GM19240 (cell line): ENCODE results near the gene TOMM5.

Source experiments
- DNase-seq: peaks from one replicate; pipeline ENCODE4 v3.0.0; 2011; ENCODE audit warnings: low spot score; ENCODE audit not compliant: insufficient read length

TOMM5 gene

DNA sequence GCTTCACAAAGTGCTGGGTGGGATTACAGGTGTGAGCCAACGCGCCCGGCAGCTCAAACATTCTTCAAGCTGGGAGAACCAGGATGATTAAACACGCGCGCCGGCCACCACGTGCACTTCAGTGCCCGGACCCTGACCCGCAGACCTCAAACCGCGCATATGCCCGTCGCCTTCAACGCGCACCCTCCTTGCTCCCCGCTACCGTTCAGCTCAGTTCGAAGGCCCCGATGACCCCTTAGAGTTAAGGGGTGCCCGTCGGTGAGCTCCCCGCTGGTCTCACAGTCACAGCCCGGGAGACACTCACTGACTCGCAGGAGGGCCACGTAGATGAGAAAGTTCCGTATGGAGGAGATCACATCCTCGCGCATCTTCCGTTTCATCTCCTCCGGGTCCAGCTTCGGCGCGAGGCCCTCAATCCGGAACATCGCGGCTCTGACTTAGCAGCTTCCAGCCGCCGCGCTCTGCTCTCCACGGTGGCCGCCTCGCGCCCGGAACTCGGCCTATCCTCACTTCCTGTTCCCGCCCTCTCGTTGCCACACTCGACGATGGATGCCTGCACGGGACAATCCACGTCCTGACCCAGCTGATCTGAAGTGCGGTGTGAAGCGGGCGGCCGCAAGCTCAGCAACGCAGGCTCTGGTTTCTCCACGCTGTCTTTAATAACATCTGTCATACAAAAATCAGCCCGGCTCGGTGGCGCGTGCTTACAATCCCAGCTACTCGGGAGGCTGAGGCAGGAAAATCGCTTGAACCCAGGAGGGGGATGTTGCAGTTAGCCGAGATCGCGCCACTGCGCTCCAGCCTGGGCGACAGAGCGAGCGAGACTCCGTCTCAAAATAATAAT is at the start of gene TOMM5:
Gene TOMM5 (minus strand): TSS at position 490 of the 844 bp plus-strand sequence. CDS start 65 bp downstream, at position 425.
- DNase-seq = peak; percentile 76

DNA sequence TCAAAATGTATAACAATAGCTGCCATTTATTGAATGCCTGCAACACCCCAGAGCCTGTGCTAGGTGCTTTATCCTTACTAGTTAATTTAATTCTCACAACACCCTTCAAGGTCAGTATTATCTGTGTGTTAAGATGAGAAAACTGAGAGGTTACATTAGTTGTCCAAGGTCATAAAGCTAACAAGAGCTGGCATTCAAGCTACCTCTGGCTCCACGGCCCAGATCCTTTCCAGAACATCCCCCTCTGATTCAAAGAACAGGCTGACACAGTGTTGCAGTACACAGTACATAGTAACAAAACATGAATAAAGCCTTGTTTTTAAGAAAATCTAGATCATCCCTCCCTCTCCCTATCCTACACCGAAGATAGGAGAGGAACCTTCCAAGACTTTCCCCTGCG is 48.9 kb upstream of the TOMM5 start:
- no peak for DNase-seq

DNA sequence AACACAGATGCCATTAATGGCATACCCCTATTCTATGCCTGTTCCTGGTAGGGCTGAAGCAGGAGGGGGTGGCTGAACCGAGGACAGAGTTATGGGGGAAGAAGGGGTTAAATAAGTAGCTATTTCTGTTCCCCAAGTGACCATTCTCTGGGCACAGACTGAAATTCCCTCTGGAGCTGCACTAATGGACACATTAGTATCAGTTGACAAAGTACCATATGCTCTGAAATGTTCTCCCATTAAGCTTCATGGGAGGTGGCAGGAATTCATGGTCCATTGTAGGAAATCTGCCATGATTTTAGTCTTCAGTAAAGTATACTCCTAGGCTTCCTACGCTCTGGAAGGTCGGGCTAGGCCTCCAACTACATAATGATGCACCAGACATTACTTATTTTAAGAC is 47.8 kb upstream of the TOMM5 start:
- DNase-seq = no peak

DNA sequence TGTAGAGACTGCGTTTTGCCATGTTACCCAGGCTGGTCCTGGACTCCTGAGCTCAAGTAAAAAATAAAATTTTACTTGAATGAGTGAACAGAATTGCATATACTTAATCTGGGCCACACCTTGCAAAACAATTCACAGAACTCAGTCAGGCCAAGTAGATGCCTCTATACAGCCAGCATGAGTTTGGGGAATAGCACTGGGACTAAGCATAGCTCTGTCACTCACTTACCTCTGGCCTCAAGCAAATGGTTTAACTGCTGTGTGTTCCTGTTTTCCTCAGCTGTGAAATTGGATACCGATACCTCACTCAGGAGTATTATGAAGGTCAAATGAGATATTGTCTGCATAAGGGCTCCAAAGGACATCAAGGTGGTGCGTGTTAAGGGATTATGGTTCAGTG is 47.4 kb upstream of the TOMM5 start:
- DNase-seq = no peak

DNA sequence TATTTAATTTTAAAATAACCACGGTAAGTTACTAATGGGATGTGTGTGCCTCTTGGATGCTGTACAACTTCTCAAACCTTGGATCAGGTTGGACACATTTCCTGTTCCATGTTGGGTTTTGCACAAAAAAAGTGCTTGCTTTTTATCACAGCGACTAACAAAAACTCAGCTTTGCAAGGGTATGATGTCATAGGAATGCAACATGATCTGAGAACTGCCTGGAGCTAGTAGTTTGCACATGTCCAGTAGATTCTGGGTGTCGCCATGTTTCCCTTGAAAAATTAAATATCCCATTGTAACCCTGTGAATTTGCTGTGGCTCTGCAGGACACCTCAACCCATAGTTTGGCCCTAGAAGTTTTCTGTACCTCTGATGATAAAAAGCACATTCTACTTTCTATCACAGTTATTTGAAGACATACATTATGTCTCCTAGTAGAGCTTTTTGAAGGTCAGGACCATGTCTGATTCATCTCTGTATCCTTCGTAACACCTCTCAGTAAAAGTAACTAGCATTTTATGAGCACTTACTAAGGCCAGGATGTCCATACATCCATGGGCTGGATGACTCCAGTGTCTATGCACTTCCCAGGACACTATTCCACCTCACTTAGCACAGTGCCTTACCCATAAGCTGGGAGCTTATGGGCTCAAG is 46.8 kb upstream of the TOMM5 start:
- no peak for DNase-seq

DNA sequence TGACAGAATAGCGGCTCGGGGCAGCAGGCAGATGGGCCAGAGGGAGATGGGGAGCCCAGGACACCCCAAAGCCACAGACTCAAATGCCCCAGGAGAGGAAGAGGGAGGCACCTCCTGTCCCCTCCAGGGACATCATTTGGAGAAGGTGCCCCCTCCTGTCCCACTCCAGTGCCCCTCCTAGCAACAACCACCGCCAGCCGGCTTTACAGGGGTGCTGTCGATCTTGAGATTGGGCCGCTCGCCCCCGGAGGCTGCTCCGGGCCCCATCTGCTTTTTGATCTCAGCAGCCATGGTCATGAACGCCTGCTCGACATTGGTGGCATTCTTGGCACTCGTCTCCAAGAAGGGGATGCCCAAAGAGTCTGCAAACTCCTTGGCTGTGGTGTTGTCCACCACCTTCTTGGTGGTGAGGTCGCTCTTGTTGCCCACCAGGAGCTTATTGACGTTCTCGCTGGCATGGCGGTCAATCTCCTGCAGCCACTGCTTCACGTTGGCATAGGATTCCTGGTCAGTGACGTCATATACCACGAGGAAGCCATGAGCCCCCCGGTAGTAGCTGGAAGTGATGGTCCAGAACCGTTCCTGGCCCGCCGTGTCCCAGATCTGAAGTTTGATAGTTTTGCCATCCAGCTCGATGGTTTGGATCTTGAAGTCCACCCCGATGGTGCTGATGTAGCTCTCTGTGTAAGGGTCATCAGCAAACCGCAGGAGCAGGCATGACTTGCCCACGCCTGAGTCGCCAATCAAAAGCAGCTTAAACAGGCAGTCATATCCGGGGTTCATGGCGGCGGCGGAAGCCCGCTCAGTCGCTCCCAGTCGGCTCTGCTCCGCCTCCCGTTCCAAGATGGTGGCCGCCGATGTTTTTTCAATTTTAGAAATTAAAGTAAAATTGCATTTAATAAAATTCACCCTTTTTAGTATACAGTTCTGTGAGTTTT is 44.4 kb upstream of the TOMM5 start:
- no peak for DNase-seq

DNA sequence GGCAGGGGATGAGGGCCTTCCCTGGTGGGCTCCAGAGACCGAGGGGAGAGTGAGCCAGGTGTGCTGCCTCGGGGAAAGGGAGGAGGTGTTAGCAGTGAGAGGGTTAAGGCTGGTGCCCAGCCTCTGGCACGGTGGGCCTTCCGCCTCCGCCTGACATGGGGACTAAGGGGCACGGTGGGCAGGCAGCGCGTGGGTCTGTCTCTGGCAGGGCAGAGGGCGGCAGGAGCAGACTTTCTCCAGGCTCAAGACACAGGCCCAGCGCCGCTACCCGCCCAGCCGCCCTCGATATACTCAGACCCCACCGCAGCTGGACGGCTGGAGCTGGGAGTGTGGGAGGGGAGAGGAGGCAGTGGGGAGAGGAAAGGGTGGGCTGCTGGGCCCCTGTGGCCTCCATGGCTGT is 43.4 kb upstream of the TOMM5 start:
- DNase-seq = no peak

DNA sequence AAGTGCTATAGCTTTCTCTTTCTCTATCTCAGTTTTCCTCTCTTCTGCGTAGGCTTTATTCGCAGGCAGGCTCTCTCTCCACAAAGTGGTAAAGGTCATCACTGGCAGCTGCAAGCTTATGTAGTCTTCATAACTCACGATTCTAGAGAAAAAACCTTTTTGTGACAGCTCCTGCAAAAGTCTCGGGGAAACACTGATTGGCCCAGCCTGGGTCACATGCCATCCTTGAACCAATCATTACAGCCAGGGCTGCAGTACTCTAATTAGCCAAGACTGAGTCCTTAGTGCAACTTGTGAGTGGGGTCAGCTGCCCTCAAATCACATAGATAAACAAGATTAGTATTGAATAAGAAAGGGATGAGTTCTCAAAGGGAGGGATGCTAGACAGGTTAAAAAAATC is 40.1 kb upstream of the TOMM5 start:
- DNase-seq = no peak

DNA sequence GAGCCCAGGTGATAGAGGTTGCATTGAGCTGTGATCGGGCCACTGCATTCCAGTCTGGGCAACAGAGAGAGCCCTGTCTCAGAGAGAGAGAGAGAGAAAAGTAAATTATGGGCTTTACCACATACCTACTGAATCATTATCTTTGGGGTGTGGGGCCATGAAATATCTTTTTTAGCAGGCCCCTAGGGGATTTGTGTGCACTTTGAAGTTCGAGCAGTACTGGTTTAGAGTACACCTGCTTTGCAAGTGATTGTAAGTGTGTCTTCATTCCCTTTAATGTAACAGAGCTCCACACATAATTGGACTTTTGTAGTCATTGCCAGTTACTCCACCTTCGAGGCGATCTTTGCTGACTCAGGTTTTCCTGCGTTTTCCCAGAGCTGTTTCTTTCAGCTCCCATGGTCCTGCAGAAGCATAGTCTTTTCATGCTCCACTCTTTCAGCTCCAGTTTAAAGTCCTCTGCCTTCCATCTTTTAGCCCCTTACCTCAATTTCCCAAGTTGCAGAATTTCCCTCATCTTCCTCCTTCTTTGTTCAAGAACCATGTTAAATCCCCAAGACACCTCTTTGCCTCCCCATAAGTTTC is 34.4 kb upstream of the TOMM5 start:
- DNase-seq = no peak

DNA sequence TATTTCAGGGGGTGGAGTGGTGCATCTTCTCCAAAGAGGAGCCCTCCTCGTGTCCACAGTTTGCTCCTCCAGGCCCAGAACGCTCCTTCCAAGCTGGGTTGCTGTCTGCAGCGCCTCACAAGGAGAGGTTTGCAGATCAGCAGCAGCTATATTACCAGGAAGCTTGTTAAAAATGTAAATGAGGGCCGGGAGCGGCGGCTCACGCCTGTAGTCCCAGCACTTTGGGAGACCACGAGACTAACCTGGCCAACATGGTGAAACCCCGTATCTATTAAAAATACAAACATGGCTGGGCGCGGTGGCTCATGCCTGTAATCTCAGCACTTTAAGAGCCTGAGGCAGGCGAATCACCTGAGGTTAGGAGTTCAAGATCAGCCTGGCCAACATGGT is 33.4 kb upstream of the TOMM5 start:
- no peak for DNase-seq

DNA sequence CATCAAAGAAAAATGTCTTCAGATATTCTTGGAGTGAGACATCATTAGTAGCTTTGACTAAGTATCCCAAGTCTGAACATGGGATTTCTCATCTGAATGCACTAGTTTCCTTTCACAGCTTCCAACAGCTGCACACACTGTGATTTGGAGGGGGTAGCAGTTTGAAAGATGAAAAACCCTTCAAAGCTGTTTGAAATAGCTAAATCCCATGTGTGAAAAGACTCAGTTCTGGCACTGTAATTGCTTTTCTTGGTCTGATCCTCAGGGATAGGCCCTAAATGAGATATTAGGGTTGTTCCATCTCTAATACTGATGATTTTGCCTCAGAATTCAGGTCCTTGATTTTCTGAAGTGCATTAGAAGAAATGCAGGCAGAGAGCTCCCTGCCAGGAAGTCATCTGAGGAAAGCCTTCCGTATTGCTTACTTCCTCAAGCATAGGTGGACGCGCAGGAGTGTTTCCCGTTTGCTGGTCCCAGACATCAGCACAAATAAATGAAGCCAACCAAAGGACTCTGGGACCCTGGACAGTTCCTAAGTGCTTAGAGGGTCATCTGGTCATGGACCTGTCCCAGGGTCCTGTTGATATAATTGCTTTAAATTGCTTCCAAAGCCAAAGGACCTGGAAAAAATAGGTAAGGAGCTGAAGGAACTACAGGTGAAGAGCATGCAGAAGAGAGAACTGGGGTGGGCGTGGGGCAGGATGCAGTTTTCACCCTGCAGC is 32.8 kb upstream of the TOMM5 start:
- no peak for DNase-seq

DNA sequence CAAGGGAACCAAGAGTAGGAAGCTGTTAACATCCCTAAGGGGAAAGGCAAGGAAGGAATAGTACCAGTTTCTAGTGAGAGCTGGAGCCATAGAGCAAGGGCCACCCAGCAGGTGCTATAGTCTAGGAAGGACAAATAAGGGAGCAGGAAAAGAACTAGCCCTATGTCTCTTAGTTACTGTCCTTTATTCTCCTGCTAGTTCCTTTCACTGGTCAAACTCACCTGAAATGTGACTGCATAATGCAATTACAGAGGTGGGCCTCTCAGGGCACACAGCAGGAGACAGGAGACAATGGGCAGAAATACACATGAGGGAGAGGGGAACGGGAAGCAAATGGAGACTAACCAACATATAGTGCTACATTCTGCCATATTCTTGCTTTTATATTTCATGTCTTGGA is 31.7 kb upstream of the TOMM5 start:
- no peak for DNase-seq

DNA sequence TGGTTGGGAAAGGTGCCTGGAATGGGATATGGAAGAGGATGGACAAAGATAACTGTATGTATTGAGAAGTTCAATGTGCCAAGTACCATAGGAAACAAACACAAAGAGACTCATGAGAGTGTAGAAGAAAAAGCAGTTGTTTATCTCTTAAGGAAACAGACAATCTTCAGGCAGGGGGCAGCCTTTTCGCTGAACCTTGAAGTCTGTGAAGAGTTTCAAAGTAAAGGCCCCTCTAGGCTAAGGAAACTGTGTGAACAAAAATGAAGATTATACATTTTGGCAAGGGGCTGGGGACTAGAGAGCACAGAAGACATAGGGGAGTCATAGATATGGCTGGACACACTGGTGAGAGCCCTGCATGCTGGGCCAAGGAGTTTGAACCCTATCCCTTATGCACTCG is 30.9 kb upstream of the TOMM5 start:
- DNase-seq = no peak

DNA sequence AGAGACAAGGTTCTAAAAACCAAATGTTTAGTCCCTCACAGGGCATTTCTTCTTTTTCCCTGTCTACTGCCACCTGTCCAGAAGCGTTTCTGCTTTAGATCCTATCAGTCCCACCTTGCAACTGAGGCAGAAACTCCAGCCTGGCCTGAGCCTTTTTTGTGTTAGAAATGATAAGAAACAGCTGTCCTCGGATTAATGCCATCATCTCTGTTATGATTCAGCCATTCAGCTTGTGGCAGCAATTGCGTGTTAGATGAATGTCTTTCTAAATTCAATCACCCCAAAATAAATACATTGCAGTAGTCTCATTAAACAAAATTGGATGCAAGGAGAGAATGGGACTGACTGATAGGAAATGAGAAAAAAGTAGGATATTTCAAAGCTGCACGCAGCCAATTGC is 30.1 kb upstream of the TOMM5 start:
- no peak for DNase-seq

DNA sequence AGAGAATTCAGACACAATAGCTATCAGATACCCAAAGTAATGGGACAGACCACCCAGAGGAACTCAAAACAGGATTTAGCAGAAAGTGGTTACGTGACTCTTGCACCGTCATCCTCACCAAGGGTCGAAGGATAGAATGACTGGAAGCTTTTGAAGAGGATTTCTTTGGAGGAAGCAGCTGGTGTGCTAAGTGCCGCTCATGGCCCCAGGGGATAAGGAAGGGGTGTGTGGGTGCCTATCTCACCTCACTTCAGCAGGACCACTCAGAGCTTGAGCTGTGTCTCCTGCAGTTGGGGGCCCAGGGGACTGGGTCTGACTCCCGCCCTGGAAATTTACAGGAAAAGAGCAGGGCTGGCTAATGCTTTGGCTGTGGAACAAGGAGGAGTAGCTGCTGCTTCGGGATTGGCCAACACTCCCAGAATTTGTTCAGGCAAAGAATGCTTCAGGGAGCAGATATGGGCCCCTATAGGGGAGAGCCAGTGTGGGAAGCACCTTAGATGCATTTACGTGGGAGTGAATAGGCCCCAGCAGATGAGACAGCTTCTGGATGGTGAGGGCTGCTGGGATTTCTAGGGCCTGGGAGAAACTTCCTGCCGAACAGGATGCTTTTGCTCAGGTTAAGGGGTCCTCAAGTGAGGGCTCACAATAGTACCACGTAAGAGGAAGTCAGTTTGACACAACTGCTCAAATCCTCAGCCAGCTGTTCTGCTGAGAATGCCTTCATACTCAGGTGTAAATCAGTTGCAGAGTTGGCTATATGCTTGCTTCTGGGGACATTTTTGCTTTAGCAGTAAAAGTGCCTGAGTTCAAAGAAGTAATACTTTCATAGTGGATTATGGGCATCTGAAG is 29.1 kb upstream of the TOMM5 start:
- DNase-seq = no peak

DNA sequence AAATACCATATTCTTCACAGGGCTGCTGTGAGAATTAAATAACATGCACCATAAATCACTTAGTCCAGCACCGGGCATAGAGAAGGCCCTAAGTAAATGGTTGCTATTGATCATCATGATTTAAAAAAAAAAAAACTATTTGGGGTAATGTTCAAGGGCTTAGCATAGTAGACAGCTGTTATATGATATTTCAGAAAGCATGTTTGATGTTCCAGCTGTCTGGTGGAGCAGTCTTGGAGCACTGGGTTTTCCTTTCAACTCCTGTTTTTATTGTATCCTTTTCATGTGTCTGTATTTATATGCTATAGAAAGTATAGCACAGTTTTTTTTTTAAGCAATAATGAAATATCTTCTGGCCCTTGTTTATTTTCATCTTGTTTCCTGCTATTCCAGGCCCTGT is 28.0 kb upstream of the TOMM5 start:
- DNase-seq = no peak

DNA sequence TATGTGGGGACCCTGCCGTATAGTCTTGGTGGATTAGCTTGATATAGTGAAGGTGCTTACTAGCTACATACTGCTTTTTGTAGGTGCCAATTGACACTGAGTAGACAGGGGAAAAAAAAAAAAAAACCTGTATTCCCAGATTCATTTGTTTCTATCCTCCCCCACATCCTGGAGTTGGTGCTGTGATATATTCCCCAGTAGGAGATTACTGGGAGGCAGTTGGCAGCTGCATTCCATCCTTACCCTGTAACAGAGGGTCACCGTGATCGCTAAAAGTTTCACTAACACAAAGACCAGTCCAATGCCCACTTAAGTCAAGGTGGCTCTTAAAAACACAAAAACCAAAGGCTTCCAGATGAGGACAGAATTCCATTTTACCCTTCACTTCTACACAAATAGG is 27.4 kb upstream of the TOMM5 start:
- DNase-seq = no peak

DNA sequence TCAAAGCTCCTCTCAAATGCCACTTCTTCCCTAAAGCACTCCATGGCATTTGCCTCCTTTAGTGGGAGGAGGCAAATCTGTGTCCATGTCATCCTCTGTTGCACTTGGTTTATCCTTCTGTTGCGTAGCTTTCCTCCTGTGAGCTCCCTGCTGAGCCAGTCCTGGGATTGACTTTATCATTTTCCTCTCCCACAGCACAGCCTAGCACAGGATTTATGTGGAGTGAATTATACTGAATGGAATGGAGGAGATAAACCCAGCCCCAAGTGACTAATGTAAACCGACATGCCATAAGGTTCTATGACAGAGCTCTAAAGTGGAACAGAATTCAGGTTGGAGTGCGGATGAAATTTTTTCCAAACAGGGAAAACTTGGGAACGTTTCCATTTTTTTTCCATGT is 26.4 kb upstream of the TOMM5 start:
- no peak for DNase-seq

DNA sequence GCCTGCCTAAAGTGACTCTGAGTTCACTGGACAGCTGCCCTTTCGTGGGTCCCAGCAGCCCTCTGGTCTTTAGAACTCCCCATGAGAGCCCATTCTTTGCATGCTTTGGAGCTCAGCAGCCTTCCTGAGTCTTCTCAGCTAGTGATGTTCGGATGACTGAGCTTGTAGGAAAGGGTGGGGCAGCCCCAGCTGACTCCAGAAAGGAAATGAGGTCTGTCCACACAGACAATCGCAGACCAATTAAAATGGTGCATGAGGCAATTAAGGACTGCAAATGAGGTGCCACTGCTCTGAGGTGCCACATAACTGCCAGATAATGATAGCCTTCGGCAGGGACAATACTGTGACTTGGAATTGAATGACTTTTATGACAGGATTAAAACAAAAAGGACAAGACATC is 25.4 kb upstream of the TOMM5 start:
- no peak for DNase-seq

DNA sequence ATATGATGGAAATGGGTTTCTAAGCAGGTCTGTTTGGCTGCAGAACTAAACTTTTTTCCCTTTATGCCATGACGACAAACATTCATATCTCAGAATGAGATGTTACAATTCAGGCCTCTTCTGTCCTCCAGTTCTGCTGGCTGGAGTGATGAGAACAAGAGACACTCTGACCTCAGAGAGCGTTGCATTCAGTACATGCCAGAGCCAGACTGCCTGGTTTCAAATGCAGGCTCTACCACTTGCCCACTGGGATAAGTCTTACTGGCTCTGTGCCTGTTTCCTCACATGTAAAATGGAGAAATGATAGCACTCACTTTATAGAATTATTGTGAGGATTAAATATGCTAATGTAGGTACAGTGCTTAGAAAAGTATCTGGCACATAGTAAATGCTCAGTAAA is 24.8 kb upstream of the TOMM5 start:
- no peak for DNase-seq
